IgD-negative memory B cell (primary cell): ENCODE measurements around the gene PYROXD2. TPM values are rescaled to one million over a fixed set of nuclear protein-coding genes. Genes with fewer than 3 reads are reported as not detected.

Experiments used
- H3K27ac Mint-ChIP-seq, 3 donors: one replicate each; pipeline ENCODE4 v1.8.0; 2020 to 2022; ENCODE audit warnings: mild to moderate bottlenecking in 3 of 3, mixed read lengths in 3 of 3, moderate library complexity in 1 of 3
- H3K27me3 Mint-ChIP-seq: one replicate; pipeline ENCODE4 v1.8.0; 2021; ENCODE audit warnings: mixed read lengths
- H3K36me3 Mint-ChIP-seq: one replicate; pipeline ENCODE4 v1.8.0; 2020; ENCODE audit warnings: mild to moderate bottlenecking, mixed read lengths
- H3K4me1 Mint-ChIP-seq, 3 donors: one replicate each; pipeline ENCODE4 v1.8.0; 2020 to 2022; ENCODE audit warnings: mixed read lengths in 3 of 3, mild to moderate bottlenecking in 1 of 3
- H3K4me3 Mint-ChIP-seq, 4 donors: one replicate each; pipeline ENCODE4 v1.8.0; 2020 to 2022; ENCODE audit warnings: mild to moderate bottlenecking in 4 of 4, mixed read lengths in 4 of 4, moderate library complexity in 3 of 4
- H3K9me3 Mint-ChIP-seq, 3 donors: one replicate each; pipeline ENCODE4 v1.8.0; 2020 to 2021; ENCODE audit warnings: mixed read lengths in 3 of 3, mild to moderate bottlenecking in 1 of 3
- polyA plus RNA-seq: library from polyadenylated mRNA; unstranded; fragments of 300-500 nt; fragmentation: Illumina TruSeq; gene quantifications from one replicate; pipeline ENCODE4 v1.2.3, GENCODE V29; 2021

Gene PYROXD2
- polyA plus RNA-seq, 1 donor from 2014 or later, result 0.58 TPM

DNA sequence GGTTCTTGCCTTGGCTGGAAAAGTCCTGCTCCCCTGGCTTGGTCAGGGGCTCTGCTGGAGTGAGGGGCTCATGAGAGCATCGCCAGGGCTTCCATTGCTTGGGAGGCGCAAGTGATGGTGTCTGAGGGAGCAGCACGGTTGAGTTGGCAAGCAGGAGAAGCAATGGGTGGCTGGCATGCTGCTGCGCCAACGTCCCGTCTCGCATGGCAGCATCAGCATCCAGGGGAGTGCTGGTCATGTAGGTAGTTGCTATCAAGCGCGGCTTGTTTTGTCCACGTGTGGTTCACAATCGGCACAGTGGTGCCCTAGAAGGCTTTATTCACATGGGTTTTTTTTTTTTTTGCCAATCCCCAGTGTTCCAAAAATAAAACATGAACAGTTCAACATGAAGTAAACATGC, 3.8 kb downstream of the PYROXD2 start:
- Mint-ChIP-seq H3K27ac (no peak overlapping the region), H3K27me3 (no peaks in the 10 kb centered on the region), H3K9me3 (no peaks in the 10 kb centered on the region), H3K4me3 (peak overlapping the region in 2 of 4 donors; percentile 33 to 73), H3K36me3 (no peaks in the 10 kb centered on the region), H3K4me1 (peaks cover 2 to 5% (median 4%) of the 10 kb centered on the region in 3 donors)

DNA sequence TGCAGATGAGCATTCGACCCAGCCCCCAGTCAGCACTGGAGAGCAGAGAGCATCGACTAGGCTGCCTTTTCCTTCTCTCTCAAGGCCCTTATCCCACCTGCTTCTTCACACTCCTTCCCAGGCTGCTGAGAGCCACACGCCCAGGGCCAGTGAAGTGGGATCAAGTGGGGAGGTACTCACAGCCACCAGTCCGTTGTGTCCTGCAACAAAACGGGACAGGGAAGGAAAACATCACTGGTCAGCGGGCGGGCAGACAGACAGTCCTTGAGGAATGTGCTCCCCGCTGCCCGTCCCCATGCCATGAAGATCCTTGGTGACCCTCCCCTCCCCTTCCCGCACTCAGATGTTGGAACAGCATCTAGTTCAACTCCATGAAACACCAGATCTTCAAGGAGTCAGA, 4.2 kb downstream of the PYROXD2 start:
- Mint-ChIP-seq H3K27ac (no peak overlapping the region), H3K4me3 (peak overlapping the region in 1 of 4 donors; percentile 17), H3K4me1 (peaks cover under 1 to 4% (median 2%) of the 10 kb centered on the region in 3 donors), H3K9me3 (no peaks in the 10 kb centered on the region), H3K27me3 (no peaks in the 10 kb centered on the region), H3K36me3 (no peaks in the 10 kb centered on the region)

DNA sequence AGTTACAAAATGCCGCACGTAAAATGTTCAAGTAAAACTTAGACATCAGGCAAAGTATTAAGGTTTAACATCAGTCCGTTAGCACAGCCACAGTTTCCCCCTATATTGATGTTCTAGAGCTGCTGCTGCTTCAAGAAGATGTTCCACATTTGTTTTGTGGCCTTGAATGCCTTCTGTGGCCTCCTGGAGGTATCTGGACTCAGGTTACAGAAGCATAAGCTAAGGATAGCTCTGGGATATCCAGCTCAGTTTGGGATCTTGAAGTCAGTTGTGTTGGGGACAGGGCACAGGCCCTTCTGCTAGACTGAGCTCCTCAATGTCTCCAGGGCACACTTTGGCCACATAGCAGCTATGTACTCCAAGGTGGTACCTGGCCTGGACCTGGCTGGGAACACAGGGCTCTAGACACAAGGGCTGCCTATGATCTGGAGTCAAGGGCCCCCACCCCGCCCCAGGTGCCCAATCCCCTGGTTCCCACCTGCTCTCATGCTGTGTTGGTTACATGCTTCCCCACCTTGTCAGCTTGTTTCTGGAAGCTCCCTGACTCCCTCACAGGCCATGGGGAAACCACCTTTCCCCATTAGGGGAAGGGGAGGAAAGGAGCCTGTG, 4.7 kb downstream of the PYROXD2 start:
- Mint-ChIP-seq H3K4me3 (no peak overlapping the region), H3K4me1 (peaks cover 0 to 4% (median 2%) of the 10 kb centered on the region in 3 donors), H3K27ac (no peak overlapping the region), H3K36me3 (no peaks in the 10 kb centered on the region), H3K9me3 (no peaks in the 10 kb centered on the region), H3K27me3 (no peaks in the 10 kb centered on the region)

DNA sequence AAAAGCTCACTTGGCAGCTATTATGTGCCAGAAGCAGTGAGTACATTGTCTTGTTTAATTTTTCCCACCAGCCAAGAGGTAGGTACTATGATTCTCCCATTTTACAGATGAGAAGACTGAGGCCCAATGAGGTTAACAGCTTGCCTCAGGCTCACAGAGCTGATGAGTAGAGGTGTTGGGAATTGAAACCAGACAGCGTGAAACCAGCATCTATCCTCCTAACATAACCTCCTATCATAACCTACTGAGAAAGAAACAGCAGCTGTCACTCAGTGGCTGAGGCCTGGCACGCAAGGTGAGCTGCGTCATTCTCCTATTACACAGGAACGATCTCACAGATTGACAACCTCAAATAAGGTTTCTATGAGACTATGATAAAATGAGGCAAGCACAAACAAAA, 6.2 kb downstream of the PYROXD2 start:
- Mint-ChIP-seq H3K4me3 (no peak overlapping the region), H3K27me3 (no peaks in the 10 kb centered on the region), H3K9me3 (no peaks in the 10 kb centered on the region), H3K36me3 (no peaks in the 10 kb centered on the region), H3K4me1 (peaks cover 0 to 7% (median 4%) of the 10 kb centered on the region in 3 donors), H3K27ac (no peak overlapping the region)

DNA sequence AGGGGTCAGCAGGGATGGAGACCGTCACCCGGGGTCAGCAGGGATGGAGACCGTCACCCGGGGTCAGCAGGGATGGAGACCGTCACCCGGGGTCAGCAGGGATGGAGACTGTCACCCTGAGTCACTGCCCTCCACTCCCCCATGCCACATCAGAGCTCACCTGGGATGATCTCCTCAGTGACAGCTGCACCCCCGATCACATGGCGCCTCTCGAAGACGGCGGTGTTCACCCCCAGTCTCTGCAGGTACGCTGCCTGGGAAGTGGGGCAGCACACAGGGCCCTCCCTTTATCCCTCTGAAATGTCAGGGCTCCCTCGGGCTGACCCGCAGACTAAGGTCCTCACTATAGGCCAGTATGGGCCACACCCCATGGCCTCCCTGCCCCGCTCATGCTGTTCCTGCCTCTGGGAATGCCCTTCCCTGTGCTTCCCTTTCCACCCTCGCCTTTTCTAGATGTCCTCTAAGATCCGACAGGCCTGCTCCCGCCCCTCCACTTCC, 7.2 kb downstream of the PYROXD2 start:
- peaks cover 3% of the 10 kb centered on the region for H3K36me3 Mint-ChIP-seq
- H3K4me1 Mint-ChIP-seq, result peaks cover 0 to 10% (median 4%) of the 10 kb centered on the region in 3 donors
- H3K4me3 Mint-ChIP-seq, result no peak overlapping the region
- no peaks in the 10 kb centered on the region for H3K9me3 Mint-ChIP-seq
- peak overlapping the region in 1 of 3 donors; percentile 87 for H3K27ac Mint-ChIP-seq
- H3K27me3 Mint-ChIP-seq, result peaks cover 2% of the 10 kb centered on the region

DNA sequence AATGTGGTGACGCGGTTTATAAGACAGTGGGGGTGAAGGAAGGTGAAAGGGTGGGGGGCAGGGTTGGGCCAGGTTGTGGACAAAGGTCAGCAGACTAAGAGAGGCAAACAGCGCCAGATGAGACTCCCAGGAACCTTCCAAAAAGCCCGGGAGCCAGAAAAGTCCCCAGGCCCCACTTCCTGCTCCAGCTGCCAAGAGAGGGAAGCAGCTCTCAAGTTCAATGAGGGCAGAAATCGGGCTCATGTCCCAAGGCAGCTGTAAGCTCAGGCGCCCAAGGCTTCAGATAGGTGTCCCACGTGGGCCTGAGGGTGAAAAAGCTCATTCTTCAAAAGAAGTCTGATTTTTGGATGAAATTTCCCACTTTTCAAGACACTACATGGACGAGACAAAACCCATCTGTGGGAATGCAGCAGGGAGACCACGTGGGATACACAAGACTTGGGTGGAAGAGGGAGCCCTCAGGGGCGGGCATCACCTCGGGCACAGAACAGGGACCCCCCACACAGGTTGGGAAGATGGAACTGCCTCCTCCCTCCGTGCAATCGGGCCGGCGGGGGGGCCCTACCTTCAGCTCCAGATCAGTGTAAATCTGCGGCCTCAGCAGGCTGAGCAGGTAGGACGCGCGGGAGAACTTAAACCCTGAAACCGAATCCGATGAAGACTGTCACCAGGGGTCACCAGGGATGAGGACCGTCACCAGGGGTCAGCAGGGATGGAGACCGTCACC, 7.8 kb downstream of the PYROXD2 start:
- H3K27ac Mint-ChIP-seq, result no peak overlapping the region
- H3K36me3 Mint-ChIP-seq, result peaks cover 3% of the 10 kb centered on the region
- H3K4me1 Mint-ChIP-seq, result peaks cover 0 to 10% (median 4%) of the 10 kb centered on the region in 3 donors
- no peaks in the 10 kb centered on the region for H3K9me3 Mint-ChIP-seq
- peaks cover 2% of the 10 kb centered on the region for H3K27me3 Mint-ChIP-seq
- no peak overlapping the region for H3K4me3 Mint-ChIP-seq

DNA sequence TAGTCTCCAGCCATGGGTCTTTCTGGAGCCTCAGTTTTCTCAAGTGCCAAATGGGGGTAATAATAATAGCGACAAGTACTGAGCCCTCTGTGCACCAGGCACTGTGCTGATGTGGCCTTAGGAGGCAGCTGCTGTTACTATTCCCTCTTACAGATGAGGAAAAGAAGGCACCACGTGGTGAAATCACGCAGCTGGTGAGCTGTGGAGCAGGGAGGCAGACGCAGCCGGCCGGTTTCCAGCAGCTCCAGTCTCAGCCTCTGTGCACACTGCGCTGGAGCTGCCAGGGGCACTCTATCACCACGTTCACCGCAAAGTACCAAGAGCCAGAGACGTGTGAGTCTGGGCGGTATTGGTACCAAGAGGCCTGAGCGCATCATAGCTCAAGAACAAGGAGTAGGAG, 9.6 kb downstream of the PYROXD2 start:
- Mint-ChIP-seq H3K36me3 (peaks cover 3% of the 10 kb centered on the region), H3K9me3 (no peaks in the 10 kb centered on the region), H3K27me3 (peaks cover 2% of the 10 kb centered on the region), H3K4me3 (no peak overlapping the region), H3K27ac (peak overlapping the region in 1 of 3 donors; percentile 43), H3K4me1 (peaks cover 0 to 10% (median 2%) of the 10 kb centered on the region in 3 donors)

DNA sequence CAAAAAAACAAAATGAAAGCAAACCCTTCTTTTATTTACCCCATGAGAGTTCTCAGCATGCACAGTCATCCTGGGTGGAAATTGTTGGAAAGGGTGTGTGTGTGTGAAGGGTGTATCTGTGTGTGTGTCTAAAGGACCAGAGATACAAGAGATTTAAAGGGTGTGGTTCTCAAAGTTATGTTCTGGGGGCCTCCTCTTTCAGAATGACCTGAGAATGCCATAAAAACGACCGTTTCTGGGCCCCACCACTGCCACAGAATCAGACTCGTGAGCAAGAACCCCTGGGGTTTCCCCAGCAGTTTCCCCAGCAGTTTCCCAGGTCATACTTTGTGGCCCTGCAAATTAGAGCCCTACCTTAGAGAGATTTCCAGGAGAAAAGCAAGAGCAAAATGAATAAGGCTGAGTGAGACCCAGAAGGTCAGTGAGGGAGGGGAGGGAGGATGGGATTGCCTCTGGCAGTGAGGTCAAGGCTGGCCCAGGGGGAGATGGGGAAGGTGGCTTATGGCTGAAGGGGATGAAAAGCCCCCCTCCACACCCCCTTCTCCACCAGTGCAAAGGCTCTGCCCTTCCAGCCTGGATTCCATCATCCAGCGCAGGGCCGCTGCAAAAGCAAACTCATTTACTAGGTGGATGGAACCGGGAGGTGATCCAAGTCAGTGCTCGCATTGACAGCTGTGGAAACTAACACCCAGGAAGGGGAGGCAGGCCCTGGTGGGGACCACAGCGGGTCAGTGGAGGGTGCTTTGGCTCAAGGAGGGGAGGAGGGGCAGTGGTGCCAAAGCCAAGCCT, 10.2 kb downstream of the PYROXD2 start:
- peaks cover 3% of the 10 kb centered on the region for H3K36me3 Mint-ChIP-seq
- peak overlapping the region in 1 of 3 donors; percentile 43 for H3K27ac Mint-ChIP-seq
- peak overlapping the region in 1 of 4 donors; percentile 39 for H3K4me3 Mint-ChIP-seq
- peaks cover 0 to 10% (median 2%) of the 10 kb centered on the region in 3 donors for H3K4me1 Mint-ChIP-seq
- peaks cover 2% of the 10 kb centered on the region for H3K27me3 Mint-ChIP-seq
- no peaks in the 10 kb centered on the region for H3K9me3 Mint-ChIP-seq

DNA sequence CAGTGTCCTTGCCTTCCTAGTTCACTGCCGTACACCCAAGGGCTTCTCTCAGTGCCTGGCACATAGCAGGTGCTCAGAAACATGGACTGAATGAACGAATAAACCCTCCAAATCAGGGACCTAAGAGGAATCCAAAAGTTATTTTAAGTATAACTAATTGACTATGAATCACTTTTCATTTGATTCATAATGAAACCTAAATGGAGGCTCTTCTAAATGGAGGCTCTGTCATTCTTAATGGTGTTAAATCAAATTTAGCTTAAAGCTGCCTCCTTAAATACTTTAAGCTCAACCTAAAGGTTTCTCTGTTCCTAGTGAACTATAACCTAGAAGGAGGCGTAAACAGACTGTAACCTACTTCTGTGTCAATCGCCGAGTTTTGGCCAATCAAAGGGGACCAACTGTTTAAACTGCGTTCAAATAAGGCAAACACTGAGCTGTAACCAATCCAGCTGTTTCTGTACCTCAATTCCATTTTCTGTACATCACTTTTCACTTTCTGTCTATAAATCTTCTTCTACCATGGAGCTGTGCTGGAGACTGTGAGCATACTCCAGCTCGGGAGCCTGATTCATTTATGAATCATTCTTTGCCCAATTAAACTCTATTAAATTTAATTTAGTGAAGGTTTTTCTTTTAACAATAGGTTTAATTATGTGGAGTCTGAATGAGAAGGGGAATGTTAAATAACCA, 11.0 kb downstream of the PYROXD2 start:
- peaks cover 3% of the 10 kb centered on the region for H3K36me3 Mint-ChIP-seq
- H3K4me3 Mint-ChIP-seq, result peak overlapping the region in 1 of 4 donors; percentile 61
- H3K4me1 Mint-ChIP-seq, result peaks cover 0 to 7% (median 2%) of the 10 kb centered on the region in 3 donors
- peaks cover 2% of the 10 kb centered on the region for H3K27me3 Mint-ChIP-seq
- H3K27ac Mint-ChIP-seq, result peak overlapping the region in 1 of 3 donors; percentile 35
- H3K9me3 Mint-ChIP-seq, result no peaks in the 10 kb centered on the region

DNA sequence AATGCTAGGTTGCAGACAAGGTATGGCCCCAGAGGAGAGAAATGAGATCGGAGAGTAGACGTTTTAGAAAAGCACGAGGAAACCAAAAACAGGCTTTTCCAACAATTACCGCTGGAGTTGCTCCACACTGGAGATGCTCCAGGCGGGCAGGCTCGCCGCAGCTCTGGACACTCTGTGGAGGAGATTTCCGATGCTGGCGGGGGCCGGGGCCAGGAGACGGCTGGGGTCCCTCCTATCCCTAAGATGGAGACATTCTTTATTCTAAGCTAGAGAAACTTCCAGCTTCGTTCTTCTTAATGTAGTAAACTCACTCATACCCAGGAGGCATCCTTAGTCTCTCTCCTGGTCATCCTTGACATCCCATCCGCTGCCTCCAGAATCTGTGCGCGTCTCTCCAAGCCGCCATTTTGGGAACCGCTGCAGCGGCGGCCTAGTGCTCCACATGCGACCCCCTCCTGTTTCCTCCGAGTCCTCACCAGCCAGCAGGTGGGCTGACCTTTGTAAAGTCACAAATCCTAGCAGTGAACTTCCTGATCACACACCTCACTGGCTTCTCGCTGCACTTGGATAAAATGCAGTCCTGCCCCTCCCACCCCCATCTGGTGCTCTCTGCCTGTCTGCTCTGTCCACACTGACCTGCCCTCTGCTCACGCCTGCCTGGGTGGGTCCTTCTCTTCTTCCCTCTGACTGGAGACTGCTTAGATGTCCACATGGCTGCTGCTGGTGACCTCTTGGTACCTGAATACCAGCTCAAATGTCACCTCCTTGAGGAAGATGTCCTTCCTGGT, 11.9 kb downstream of the PYROXD2 start:
- H3K27me3 Mint-ChIP-seq, result peaks cover 2% of the 10 kb centered on the region
- no peak overlapping the region for H3K4me3 Mint-ChIP-seq
- peak overlapping the region in 1 of 3 donors; percentile 35 for H3K27ac Mint-ChIP-seq
- peaks cover 0 to 7% (median 2%) of the 10 kb centered on the region in 3 donors for H3K4me1 Mint-ChIP-seq
- peaks cover 3% of the 10 kb centered on the region for H3K36me3 Mint-ChIP-seq
- no peaks in the 10 kb centered on the region for H3K9me3 Mint-ChIP-seq

DNA sequence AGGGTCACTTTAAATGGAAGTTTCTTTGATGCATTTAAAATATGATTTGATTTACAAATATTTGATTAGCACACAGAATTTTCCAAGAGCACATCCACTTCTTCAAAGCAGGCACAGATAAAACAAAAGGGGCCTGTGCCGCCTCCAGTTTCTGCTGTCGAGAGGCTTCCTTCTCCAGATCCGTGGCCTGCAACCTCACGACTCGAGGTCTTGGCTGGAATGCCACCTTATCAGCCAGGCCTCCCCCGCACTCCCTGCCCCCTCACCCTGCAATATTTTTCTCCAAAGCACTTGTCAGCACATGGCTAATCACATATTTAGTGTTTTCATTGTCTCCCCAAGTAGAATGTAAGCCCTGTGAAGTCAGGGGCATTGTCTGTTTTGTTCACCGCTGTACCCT, 12.5 kb downstream of the PYROXD2 start:
- H3K27ac Mint-ChIP-seq, result no peak overlapping the region
- H3K27me3 Mint-ChIP-seq, result peaks cover 2% of the 10 kb centered on the region
- no peaks in the 10 kb centered on the region for H3K9me3 Mint-ChIP-seq
- no peak overlapping the region for H3K4me3 Mint-ChIP-seq
- H3K36me3 Mint-ChIP-seq, result peaks cover 3% of the 10 kb centered on the region
- peaks cover 0 to 7% (median 2%) of the 10 kb centered on the region in 3 donors for H3K4me1 Mint-ChIP-seq

DNA sequence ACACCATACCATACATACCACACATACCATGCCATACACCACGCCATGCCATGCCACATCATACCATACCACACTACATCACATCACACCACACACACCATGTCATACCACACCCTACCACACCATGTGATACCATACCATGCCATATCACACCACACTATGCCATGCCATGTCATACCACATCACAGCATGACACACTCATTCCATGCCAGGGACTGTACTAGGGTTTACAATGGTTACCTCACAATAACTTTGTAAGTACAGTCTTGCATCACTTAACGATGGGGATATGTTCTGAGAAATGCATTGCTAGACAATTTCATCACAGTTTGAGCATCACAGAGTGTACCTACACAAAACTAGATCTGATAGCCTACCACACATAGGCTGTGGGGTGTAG, 14.5 kb downstream of the PYROXD2 start:
- no peak overlapping the region for H3K27ac Mint-ChIP-seq

DNA sequence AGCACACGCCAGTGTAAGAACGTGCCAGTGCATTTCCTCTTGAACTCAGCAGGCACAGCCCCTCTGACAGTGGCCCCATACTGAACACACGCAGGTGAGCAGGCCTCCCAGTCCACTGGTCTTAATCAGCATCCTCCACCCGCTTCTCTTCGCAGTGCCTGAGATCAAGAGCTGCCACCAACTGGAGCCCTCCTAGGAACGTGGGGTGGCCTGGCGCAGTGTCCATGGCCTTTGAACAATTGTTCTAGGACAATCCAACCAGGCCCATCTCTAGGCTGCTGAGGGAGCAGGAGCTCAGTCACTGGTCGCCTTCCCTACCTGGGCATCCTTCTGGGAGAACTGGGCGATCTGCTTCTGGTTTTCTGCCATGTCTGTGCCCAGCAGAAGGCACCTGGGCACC, 15.2 kb downstream of the PYROXD2 start:
- peaks cover 5% of the 10 kb centered on the region for H3K36me3 Mint-ChIP-seq
- H3K4me1 Mint-ChIP-seq, result peaks cover 0 to 7% (median 2%) of the 10 kb centered on the region in 3 donors
- H3K27me3 Mint-ChIP-seq, result peaks cover 2% of the 10 kb centered on the region
- H3K27ac Mint-ChIP-seq, result no peak overlapping the region
- H3K9me3 Mint-ChIP-seq, result peaks cover 0 to 2% (median 0%) of the 10 kb centered on the region in 3 donors
- H3K4me3 Mint-ChIP-seq, result no peak overlapping the region

More for the DNA sequence above, 14.5 kb downstream of the PYROXD2 start:
- peaks cover 0 to 2% (median 0%) of the 10 kb centered on the region in 3 donors for H3K9me3 Mint-ChIP-seq
- H3K4me3 Mint-ChIP-seq, result no peak overlapping the region
- H3K36me3 Mint-ChIP-seq, result peaks cover 5% of the 10 kb centered on the region
- peaks cover 0 to 7% (median 2%) of the 10 kb centered on the region in 3 donors for H3K4me1 Mint-ChIP-seq
- H3K27me3 Mint-ChIP-seq, result peaks cover 2% of the 10 kb centered on the region
